Liver (tissue), 3 donors: ENCODE data around the gene PARVB.

Source experiments
- ATF3 ChIP-seq: IDR thresholded peaks from 2 replicates; pipeline ENCODE4 v1.6.1; 2016; ENCODE audit warnings: antibody characterized with exemption
- CTCF ChIP-seq: fragments of 150-350 bp; IDR thresholded peaks from 2 replicates; pipeline ENCODE4 v1.5.1; 2017; ENCODE audit warnings: improper control_type of control experiment, low read depth, low read length; ENCODE audit not compliant: missing input control
- NR2F2 ChIP-seq: IDR thresholded peaks from 2 replicates; pipeline ENCODE4 v1.6.1; 2016; ENCODE audit warnings: antibody characterized with exemption
- RAD21 ChIP-seq, 2 donors: IDR thresholded peaks; 2 replicates each; pipeline ENCODE4 v1.6.1; 2016; ENCODE audit warnings: antibody characterized with exemption in 2 of 2, mild to moderate bottlenecking in 2 of 2
- REST ChIP-seq: IDR thresholded peaks from 2 replicates; pipeline ENCODE4 v1.6.1; 2016; ENCODE audit warnings: antibody characterized with exemption, mild to moderate bottlenecking
- YY1 ChIP-seq: IDR thresholded peaks from 2 replicates; pipeline ENCODE4 v1.6.1; 2016; ENCODE audit warnings: antibody characterized with exemption, mild to moderate bottlenecking
- donor health status: healthy.
- donor health status: healthy.

- TF ChIP-seq CTCF, result no peak
- TF ChIP-seq YY1, result no peak
- no peak for TF ChIP-seq REST
- no peak for TF ChIP-seq NR2F2
- TF ChIP-seq RAD21 (IDR thresholded peaks at IDR 0.05), result no peak
- no peak for TF ChIP-seq ATF3
Observed at GRCh38 chr22:44045145-44045544, 21.0 kb downstream of the PARVB start.
